Activated CD4-positive, alpha-beta T cell treated with anti-CD3 and anti-CD28 coated beads, Interleukin-2, Interleukin-4, amounts not matched to agents 100 ng/mL and 50 ng/mL, durations not matched to agents 16 hours and 8 hours (primary cell): Measurements from ENCODE around the gene PIP4K2C.
"Not testable (repeated sequence)": the region's sequence is repeated elsewhere in the genome, so short reads cannot be mapped to it uniquely, and the experiment has no call there.

ENCODE experiments used
- DNase-seq: peaks from one replicate; pipeline ENCODE4 v3.0.0-alpha.2; 2020; ENCODE audit warnings: low spot score

The PIP4K2C gene

GRCh38 chr12:57636731-57637130, 45.7 kb downstream of the PIP4K2C start:
- not testable (repeated sequence) for DNase-seq

- DNase-seq = no peak
Observed at GRCh38 chr12:57637364-57637763, 46.4 kb downstream of the PIP4K2C start.

- DNase-seq = no peak
Observed at GRCh38 chr12:57638096-57638495, 47.1 kb downstream of the PIP4K2C start.

GRCh38 chr12:57640175-57641042, 49.4 kb downstream of the PIP4K2C start:
- no peak for DNase-seq

- DNase-seq = no peak
Observed at GRCh38 chr12:57641699-57642442, 50.9 kb downstream of the PIP4K2C start.

- not testable (repeated sequence) for DNase-seq
Observed at GRCh38 chr12:57645990-57646658, 55.1 kb downstream of the PIP4K2C start.

GRCh38 chr12:57646659-57647049, 55.7 kb downstream of the PIP4K2C start:
- not testable (repeated sequence) for DNase-seq
